NCI-H1048 (cell line): ENCODE results near the gene CNPY1.
A peak's percentile ranks its signal among the peaks of the same experiment; 100 is the strongest.

ENCODE experiments used
- DNase-seq: peaks from one replicate; lab custom pipeline; 2025; lab: John Stamatoyannopoulos, UW

CNPY1 gene

GRCh38 chr7:155466142-155466813, 80.1 kb downstream of the CNPY1 start:
- no peak for DNase-seq

- no peak for DNase-seq
Measured at GRCh38 chr7:155465761-155466141, 80.6 kb downstream of the CNPY1 start.

GRCh38 chr7:155464948-155465739, 81.2 kb downstream of the CNPY1 start:
- DNase-seq, result no peak

GRCh38 chr7:155464183-155464582, 82.2 kb downstream of the CNPY1 start:
- DNase-seq, result no peak

- DNase-seq, result no peak
Measured at GRCh38 chr7:155463114-155463811, 83.1 kb downstream of the CNPY1 start.

- no peak for DNase-seq
Measured at GRCh38 chr7:155462163-155462735, 84.1 kb downstream of the CNPY1 start.

- DNase-seq, result no peak
Measured at GRCh38 chr7:155461631-155462030, 84.7 kb downstream of the CNPY1 start.

- DNase-seq, result no peak
Measured at GRCh38 chr7:155460926-155461613, 85.3 kb downstream of the CNPY1 start.

GRCh38 chr7:155459700-155460461, 86.5 kb downstream of the CNPY1 start:
- no peak for DNase-seq

- DNase-seq, result no peak
Measured at GRCh38 chr7:155458878-155459699, 87.3 kb downstream of the CNPY1 start.

GRCh38 chr7:155458111-155458877, 88.1 kb downstream of the CNPY1 start, which contains the start of gene EN2:
Gene EN2 (plus strand): TSS chr7:155458129. CDS start chr7:155458378, 249 bp downstream.
- no peak for DNase-seq

GRCh38 chr7:155457544-155458110, 88.7 kb downstream of the CNPY1 start:
- no peak for DNase-seq

- peak; percentile 66 for DNase-seq
Measured at GRCh38 chr7:155456738-155457543, 89.4 kb downstream of the CNPY1 start.

- DNase-seq, result no peak
Measured at GRCh38 chr7:155455776-155456737, 90.3 kb downstream of the CNPY1 start.

GRCh38 chr7:155455132-155455693, 91.1 kb downstream of the CNPY1 start:
- DNase-seq, result no peak
